ENCODE results near the gene EREG.
"Not testable (repeated sequence)": the region's sequence is repeated elsewhere in the genome, so short reads cannot be mapped to it uniquely, and the experiment has no call there.

EREG gene

DNA sequence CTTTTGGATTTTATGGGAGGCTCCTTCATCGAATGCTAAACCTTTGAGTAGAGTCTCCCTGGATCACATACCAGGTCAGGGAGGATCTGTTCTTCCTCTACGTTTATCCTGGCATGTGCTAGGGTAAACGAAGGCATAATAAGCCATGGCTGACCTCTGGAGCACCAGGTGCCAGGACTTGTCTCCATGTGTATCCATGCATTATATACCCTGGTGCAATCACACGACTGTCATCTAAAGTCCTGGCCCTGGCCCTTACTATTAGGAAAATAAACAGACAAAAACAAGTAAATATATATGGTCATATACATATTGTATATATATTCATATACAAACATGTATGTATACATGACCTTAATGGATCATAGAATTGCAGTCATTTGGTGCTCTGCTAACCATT, 21.2 kb downstream of the EREG start:
- DNase-seq (ENCODE audit: insufficient read length, low spot score): no peak
- FAIRE-seq: no peak

GRCh38 chr4:74387790-74388189, 22.8 kb downstream of the EREG start:
- FAIRE-seq (no peak), DNase-seq (ENCODE audit: insufficient read length, low spot score) (no peak)

DNA sequence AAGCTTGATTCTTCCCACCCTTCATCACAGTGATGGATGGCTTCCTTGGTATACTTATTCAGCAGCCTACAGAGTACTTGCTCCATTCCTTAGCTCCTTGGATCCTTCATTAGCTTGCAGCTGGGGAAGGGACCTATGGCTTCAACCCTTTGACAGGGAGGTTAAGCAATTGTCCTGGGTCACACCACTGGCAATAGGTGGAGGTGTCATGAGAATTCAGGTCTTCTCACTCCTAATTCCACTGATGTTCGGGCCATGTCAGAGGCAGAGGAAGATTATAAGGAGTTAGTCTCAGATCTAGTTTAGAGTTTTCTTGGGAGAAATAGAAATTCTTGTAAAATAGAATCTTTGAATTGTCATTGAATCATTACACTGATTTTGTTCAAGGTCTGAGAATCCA, 24.5 kb downstream of the EREG start:
- no peak for FAIRE-seq
- no peak for DNase-seq (ENCODE audit: insufficient read length, low spot score)

GRCh38 chr4:74390677-74391076, 25.7 kb downstream of the EREG start:
- DNase-seq (ENCODE audit: insufficient read length, low spot score) (no peak), FAIRE-seq (no peak)

DNA sequence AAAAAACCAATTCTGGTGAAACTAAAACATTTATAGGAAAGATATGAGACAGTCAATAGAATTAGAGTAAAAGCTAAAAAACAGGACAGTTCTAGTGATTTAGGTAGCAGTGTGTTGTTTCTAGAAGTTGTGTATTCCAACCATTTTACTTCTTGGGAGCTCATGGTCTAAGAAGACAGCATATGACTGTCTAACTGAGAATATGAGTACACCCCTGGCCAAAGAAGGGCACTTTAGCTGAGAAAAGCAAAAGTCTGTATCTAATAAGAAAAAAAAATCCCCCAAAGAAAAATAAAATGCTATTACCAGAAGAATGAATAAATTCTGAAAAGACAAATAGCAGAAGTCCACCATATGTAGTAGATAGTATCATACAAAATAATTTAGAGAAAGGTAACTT, 26.4 kb downstream of the EREG start:
- DNase-seq (ENCODE audit: insufficient read length, low spot score) (no peak), FAIRE-seq (no peak)

GRCh38 chr4:74391890-74392475, 27.0 kb downstream of the EREG start:
- FAIRE-seq: no peak
- DNase-seq (ENCODE audit: insufficient read length, low spot score): no peak

GRCh38 chr4:74394476-74395136, 29.7 kb downstream of the EREG start:
- DNase-seq (ENCODE audit: insufficient read length, low spot score): peak; percentile 9
- FAIRE-seq: peak; percentile 64

DNA sequence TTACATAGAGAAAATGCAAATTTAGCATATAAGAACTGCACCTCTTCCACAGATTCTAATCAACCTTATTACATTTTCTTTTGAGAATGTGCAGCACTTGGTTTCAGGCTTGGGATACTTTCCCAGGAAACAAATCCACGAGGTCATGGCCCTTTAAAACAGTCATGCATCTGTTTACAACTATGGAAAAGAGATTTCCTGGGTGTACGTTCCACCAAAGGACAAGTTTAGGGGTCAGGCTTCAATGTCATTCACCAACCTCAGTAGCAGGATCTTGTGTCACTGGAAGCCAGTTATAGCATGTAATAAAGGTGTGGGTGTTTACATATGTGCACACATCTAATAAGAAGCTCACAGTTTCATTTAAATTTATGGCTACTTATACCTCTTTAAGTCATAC, 30.7 kb downstream of the EREG start:
- DNase-seq (ENCODE audit: insufficient read length, low spot score): no peak
- no peak for FAIRE-seq

- no peak for FAIRE-seq
- DNase-seq (ENCODE audit: insufficient read length, low spot score): no peak
Observed at GRCh38 chr4:74397748-74398426, 32.9 kb downstream of the EREG start.

GRCh38 chr4:74398894-74399589, 34.1 kb downstream of the EREG start:
- not testable (repeated sequence) for DNase-seq (ENCODE audit: insufficient read length, low spot score); FAIRE-seq

- DNase-seq (ENCODE audit: insufficient read length, low spot score) (no peak), FAIRE-seq (no peak)
Observed at GRCh38 chr4:74400395-74400794, 35.5 kb downstream of the EREG start.

- FAIRE-seq (no peak), DNase-seq (ENCODE audit: insufficient read length, low spot score) (no peak)
Observed at GRCh38 chr4:74402692-74403456, 37.9 kb downstream of the EREG start.

DNA sequence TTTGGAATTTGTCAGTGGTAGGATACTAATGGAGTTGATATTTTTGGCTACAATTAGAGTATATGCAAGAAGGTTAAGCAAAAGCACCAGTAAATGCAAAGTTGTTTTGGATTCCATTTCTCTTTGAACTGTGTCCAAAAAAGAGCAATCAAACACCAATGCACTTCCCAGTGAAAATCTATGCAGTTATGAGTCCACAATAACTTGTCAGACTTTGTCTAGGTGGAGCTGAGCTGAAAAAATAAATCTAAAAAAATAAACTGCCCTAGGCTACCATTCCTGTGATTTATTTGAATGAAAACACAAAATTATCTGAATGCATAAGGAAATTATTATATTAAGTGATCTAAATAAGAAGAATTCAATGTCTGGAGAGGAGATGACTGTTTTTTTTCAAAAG, 42.9 kb downstream of the EREG start:
- no peak for FAIRE-seq
- DNase-seq (ENCODE audit: insufficient read length, low spot score): no peak

GRCh38 chr4:74408639-74409038, 43.7 kb downstream of the EREG start:
- DNase-seq (ENCODE audit: insufficient read length, low spot score): no peak

GRCh38 chr4:74410272-74410671, 45.3 kb downstream of the EREG start:
- no peak for DNase-seq (ENCODE audit: insufficient read length, low spot score)
- FAIRE-seq: no peak

More at GRCh38 chr4:74408639-74409038, 43.7 kb downstream of the EREG start:
- no peak for FAIRE-seq

GRCh38 chr4:74412225-74412624, 47.3 kb downstream of the EREG start:
- FAIRE-seq (no peak), DNase-seq (ENCODE audit: insufficient read length, low spot score) (no peak)

- no peak for FAIRE-seq
- DNase-seq (ENCODE audit: insufficient read length, low spot score): no peak
Observed at GRCh38 chr4:74413265-74413664, 48.3 kb downstream of the EREG start.

DNA sequence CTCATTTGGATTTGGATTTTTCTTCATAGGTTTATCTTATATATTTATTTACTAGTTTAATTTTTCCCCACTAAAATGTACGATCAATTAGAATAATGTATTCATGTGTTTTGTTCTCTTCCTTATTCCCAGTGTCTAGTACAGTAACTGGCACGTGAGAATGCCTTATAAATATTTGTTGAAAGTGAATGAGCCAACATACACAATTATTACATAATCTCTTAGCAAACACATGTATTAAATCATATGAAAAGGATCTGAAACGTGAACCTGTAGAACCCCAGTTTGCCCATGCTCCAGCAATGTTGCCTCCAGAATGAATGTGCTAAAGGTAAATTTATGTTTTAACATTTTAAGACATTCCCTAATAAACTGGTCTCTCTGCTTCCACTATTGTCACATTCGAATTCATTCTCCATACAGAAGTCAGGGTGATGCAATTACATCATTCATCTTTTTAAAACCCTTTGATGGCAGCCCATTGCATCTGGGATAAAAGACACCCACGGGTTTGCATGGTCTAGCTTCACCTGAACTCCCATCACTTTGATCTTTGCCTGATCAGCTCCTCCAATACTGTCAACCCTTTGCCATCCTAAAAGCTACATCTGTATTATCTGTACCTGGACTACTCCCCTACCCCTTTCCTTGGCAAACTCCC, 49.3 kb downstream of the EREG start:
- FAIRE-seq (no peak), DNase-seq (ENCODE audit: insufficient read length, low spot score) (no peak)

DNA sequence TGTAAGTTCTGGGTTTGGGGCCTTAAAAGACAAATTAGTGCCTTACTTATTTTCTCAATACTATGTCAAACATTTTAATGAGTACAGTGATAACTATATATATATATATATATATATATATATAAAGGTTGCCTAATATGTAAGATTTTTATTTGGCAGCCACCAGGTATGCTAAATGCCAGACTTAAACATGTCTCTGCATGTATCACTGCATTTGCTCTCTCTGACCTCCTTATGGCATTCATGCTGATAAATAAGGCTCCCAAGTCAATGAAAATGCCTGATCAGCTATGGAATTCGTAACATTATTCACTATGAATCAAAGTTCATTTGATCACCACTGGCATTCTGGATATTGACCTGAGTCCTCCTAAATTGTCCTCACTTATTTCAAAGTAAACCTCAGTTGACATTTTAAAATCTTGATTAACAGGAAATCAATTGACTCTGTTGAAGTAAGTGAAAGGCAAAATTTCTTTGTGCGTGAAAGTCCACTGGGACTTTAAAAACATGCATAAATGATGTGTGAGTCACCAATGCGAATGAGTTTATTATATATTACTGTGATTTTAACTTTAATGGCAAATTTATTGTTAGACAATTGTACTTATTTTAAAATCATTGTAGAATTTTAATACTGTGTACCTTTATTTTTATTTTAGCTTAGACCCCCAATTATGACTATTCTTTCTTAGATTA, 50.8 kb downstream of the EREG start:
- DNase-seq (ENCODE audit: insufficient read length, low spot score): no peak
- no peak for FAIRE-seq
